GM18508 (cell line): ENCODE measurements around the gene STK38.
"Not testable (repeated sequence)": the region's sequence is repeated elsewhere in the genome, so short reads cannot be mapped to it uniquely, and the experiment has no call there.

Experiments used
- ATAC-seq: cut with Tn5 transposase; IDR thresholded peaks from one replicate; pipeline ENCODE4 v1.9.1; 2021; ENCODE audit warnings: moderate number of reproducible peaks; ENCODE audit not compliant: insufficient read depth, unreplicated experiment

The STK38 gene

GRCh38 chr6:36546920-36547645, at the start of gene STK38:
STK38 (minus strand) TSS chr6:36547479; CDS start chr6:36540202, 7,277 bp downstream.
- ATAC-seq, result no peak

- ATAC-seq, result no peak
Measured at GRCh38 chr6:36596356-36596755, 49.1 kb upstream of the STK38 start.

- ATAC-seq, result no peak
Measured at GRCh38 chr6:36594816-36595643, 47.8 kb upstream of the STK38 start.

- ATAC-seq, result peak; percentile 71
Measured at GRCh38 chr6:36594029-36594815, 46.9 kb upstream of the STK38 start, which contains the start of gene SRSF3. SRSF3 (plus strand) TSS chr6:36594362; CDS start chr6:36596763, 2,401 bp downstream.

GRCh38 chr6:36593569-36594028, 46.3 kb upstream of the STK38 start:
- no peak for ATAC-seq

- ATAC-seq, result no peak
Measured at GRCh38 chr6:36592221-36592655, 45.0 kb upstream of the STK38 start.

GRCh38 chr6:36590237-36590636, 43.0 kb upstream of the STK38 start:
- no peak for ATAC-seq

GRCh38 chr6:36589025-36589400, 41.7 kb upstream of the STK38 start:
- not testable (repeated sequence) for ATAC-seq

- no peak for ATAC-seq
Measured at GRCh38 chr6:36586606-36587005, 39.3 kb upstream of the STK38 start.

- ATAC-seq, result no peak
Measured at GRCh38 chr6:36581716-36582115, 34.4 kb upstream of the STK38 start.

- no peak for ATAC-seq
Measured at GRCh38 chr6:36580184-36580526, 32.9 kb upstream of the STK38 start.

GRCh38 chr6:36578431-36578830, 31.2 kb upstream of the STK38 start:
- ATAC-seq, result no peak

GRCh38 chr6:36578030-36578429, 30.8 kb upstream of the STK38 start:
- no peak for ATAC-seq

GRCh38 chr6:36577301-36577700, 30.0 kb upstream of the STK38 start:
- no peak for ATAC-seq

GRCh38 chr6:36576578-36576977, 29.3 kb upstream of the STK38 start:
- no peak for ATAC-seq

- ATAC-seq, result no peak
Measured at GRCh38 chr6:36574679-36575078, 27.4 kb upstream of the STK38 start.

GRCh38 chr6:36572353-36573311, 25.4 kb upstream of the STK38 start:
- not testable (repeated sequence) for ATAC-seq

GRCh38 chr6:36571122-36572043, 24.1 kb upstream of the STK38 start:
- no peak for ATAC-seq
